CD4-positive, alpha-beta T cell treated with Interleukin-4 for 4 hours (primary cell): ENCODE results near the gene ABCG4.

Experiments
- DNase-seq: peaks from one replicate; pipeline ENCODE4 v3.0.0-alpha.2; 2020

Gene ABCG4

DNA sequence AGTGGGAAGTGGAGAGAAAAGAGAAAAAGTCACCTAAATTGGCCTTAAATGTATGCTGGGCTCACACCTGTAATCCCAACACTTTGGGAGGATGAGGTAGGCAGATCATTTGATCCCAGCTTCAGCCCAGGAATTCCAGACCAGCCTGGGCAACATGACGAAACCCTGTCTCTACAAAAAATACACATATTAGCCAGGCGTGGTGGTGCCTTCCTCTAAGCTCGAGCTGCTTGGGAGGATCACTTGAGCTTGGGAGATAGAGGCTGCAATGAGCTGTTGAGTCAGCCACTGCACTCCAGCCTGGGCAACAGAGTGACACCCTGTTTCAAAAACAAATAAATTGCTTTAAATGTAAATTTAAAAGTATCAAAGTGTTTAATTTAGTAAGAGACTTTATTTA lies 61.2 kb downstream of the ABCG4 start:
- DNase-seq = no peak
